ENCODE measurements around the gene RHBDD1. TPM values are rescaled to one million over a fixed set of nuclear protein-coding genes. Genes with fewer than 3 reads are reported as not detected.
A peak's percentile ranks its signal among the peaks of the same experiment; 100 is the strongest.

The RHBDD1 gene
- total and polyA plus RNA-seq, 4 donors: 8.5 to 45.8 (median 16.1) TPM

DNA sequence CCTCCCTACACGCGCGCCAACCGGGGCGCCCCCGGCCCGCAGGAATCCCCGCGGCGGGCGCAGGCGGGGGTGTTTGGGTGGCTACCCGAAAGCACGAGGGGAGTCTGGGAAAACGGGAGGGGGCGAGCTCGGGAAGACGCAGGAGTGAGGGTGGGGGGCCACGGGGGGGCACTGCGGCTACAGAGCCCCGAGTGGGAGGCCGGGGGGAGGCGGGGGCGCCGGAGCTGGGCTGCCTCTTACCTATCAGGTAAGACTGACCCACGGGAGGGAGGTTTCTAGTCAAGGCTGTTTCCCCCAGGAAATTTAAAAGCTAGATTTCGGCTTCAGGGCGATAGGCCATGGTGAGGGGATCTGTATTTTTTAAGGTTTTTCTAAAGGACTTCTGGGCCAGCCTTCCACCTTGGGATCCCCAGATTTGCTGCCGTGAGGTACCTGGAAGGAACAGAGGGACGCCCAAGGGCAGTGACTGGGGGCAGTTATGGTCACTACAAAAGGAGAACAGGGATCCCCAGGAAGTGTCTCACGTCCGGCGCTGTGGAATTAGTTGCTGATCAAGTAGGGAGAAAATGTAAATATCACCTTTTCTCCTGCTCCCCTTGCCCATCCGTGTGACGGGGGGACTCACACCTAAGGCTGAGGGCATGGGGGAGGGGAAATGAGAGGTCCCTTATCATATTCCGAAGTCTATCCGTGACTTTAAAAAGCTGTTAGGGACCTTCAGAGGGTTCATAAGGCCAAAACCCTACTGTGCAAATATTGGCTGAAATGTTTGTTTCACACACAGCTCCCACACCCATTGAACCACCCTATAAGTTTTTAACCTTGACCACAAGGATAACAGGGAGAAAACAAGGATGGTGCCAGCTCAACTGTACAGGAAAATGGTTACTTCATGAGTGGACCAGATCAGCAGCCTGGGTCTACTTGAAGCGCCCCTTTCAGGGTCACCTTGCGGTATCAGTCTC is 35.6 kb upstream of the RHBDD1 start:
- H3K27me3 ChIP-seq (ENCODE audit: control insufficient read depth in 4 of 4, insufficient read depth in 4 of 4, low read length in 3 of 4): no peaks in the 10 kb centered on the region
- peaks cover 2 to 52% (median 34%) of the 10 kb centered on the region in 4 donors for H3K4me1 ChIP-seq (ENCODE audit: control insufficient read depth in 4 of 4, insufficient read depth in 4 of 4, low read length in 3 of 4)
- DNase-seq (ENCODE audit: low spot score): peak; percentile 42

DNA sequence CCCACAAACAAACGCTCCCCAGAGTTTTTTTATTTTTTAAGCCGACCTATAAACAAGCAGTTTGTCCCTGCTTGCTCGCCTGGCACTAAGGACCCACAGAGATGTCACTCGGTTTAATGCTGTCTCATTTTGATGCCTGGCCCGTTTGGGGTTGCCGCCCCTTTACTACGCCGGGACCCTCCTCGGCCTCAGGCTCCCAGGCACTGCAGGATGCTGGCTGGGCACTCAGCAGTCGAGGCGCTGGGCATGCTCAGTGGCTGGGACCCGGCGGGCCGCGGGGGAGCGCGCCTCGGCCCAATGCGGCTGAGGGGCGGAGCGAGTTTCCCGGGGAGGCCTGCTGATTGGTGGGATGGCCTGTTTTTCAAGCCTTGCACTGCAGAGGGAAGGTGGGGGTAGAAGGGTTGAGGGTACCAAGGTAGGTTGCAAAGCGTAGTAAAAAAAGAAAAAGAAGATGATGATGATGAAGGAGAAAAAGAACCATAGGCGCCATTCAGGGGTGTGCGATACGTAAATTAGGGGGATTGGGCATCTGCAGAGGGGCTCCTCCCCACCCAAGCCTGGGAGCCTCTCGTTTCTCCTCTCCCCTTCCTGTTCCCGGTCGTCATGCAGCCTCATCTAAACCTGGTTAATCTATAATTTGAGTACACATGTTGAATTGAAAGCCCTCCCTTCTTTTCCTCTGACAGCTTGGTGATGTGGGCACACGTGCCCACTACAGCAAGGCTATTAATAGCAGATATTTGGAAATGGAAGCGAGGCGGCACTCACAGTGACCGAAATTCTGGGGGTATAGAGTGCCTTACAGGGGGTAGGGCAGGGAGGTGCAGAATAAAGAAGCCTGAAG is 34.7 kb upstream of the RHBDD1 start:
- H3K36me3 ChIP-seq (ENCODE audit: control insufficient read depth in 4 of 4, insufficient read depth in 3 of 4, low read depth in 1 of 4, low read length in 3 of 4): no peaks in the 10 kb centered on the region
- H3K9me3 ChIP-seq (ENCODE audit: control insufficient read depth in 4 of 4, low read length in 3 of 4): no peaks in the 10 kb centered on the region
- H3K9ac ChIP-seq (ENCODE audit: low read depth in 1 of 2, low read length in 2 of 2): peak overlapping the region in 1 of 2 donors; percentile 77
- WGBS: 2% methylated on average over 33 of the region's 33 CpGs
- peak; percentile 86 for DNase-seq (ENCODE audit: low spot score)
- peak overlapping the region; percentile 95 to 99 for H3K27ac ChIP-seq (ENCODE audit: low read depth in 1 of 2, low read length in 2 of 2)
- H3K4me3 ChIP-seq (ENCODE audit: low read depth in 1 of 3, low read length in 3 of 3): peak overlapping the region; percentile 27 to 91 (median 72)
- H3K27me3 ChIP-seq (ENCODE audit: control insufficient read depth in 4 of 4, insufficient read depth in 4 of 4, low read length in 3 of 4): no peaks in the 10 kb centered on the region
- H3K4me1 ChIP-seq (ENCODE audit: control insufficient read depth in 4 of 4, insufficient read depth in 4 of 4, low read length in 3 of 4): peaks cover 2 to 43% (median 28%) of the 10 kb centered on the region in 4 donors
- TF ChIP-seq MAX (IDR thresholded peaks at IDR 0.05) (peak; percentile 65), NR2F2 (IDR thresholded peaks at IDR 0.05) (no peak), SP1 (IDR thresholded peaks at IDR 0.05) (peak; percentile 72), HNF4A (conservative IDR thresholded peaks at IDR 0.05) (peak in 1 of 2 donors; percentile 50), RAD21 (IDR thresholded peaks at IDR 0.05) (peak; percentile 26 to 28), ZBTB33 (IDR thresholded peaks at IDR 0.05) (peak; percentile 40), GABPA (IDR thresholded peaks at IDR 0.05 in 1 of 2, conservative IDR thresholded peaks at IDR 0.05 in 1 of 2) (peak in 1 of 2 donors; percentile 49), JUND (IDR thresholded peaks at IDR 0.05) (peak; percentile 4 to 15), FOXA1 (IDR thresholded peaks at IDR 0.05) (peak; percentile 58), CTCF (IDR thresholded peaks at IDR 0.05; ENCODE audit: low read depth, low read length, missing input control) (no peak), HNF4G (IDR thresholded peaks at IDR 0.05) (no peak)
- TF ChIP-seq, protein P1, sequence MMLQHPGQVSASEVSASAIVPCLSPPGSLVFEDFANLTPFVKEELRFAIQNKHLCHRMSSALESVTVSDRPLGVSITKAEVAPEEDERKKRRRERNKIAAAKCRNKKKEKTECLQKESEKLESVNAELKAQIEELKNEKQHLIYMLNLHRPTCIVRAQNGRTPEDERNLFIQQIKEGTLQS (IDR thresholded peaks at IDR 0.05): no peak

More for the DNA sequence above, 35.6 kb upstream of the RHBDD1 start:
- peak overlapping the region; percentile 19 to 91 (median 62) for H3K4me3 ChIP-seq (ENCODE audit: low read depth in 1 of 3, low read length in 3 of 3)
- WGBS: 2% methylated on average over 39 of the region's 39 CpGs
- H3K9me3 ChIP-seq (ENCODE audit: control insufficient read depth in 4 of 4, low read length in 3 of 4): no peaks in the 10 kb centered on the region
- H3K36me3 ChIP-seq (ENCODE audit: control insufficient read depth in 4 of 4, insufficient read depth in 3 of 4, low read depth in 1 of 4, low read length in 3 of 4): no peaks in the 10 kb centered on the region
- TF ChIP-seq MAX (IDR thresholded peaks at IDR 0.05) (peak; percentile 45), ZBTB33 (IDR thresholded peaks at IDR 0.05) (peak; percentile 59), FOXA2 (IDR thresholded peaks at IDR 0.05) (peak; percentile 83), GABPA (IDR thresholded peaks at IDR 0.05 in 1 of 2, conservative IDR thresholded peaks at IDR 0.05 in 1 of 2) (no peak), TAF1 (conservative IDR thresholded peaks at IDR 0.05) (no peak), SP1 (IDR thresholded peaks at IDR 0.05) (peak; percentile 87), JUND (IDR thresholded peaks at IDR 0.05) (peak in 1 of 2 donors; percentile 10), HNF4G (IDR thresholded peaks at IDR 0.05) (peak; percentile 62), HNF4A (conservative IDR thresholded peaks at IDR 0.05) (peak; percentile 87 to 88), YY1 (IDR thresholded peaks at IDR 0.05) (peak; percentile 20), RXRA (IDR thresholded peaks at IDR 0.05) (peak; percentile 85 to 89)
- H3K27ac ChIP-seq (ENCODE audit: low read depth in 1 of 2, low read length in 2 of 2): peak overlapping the region; percentile 95 to 99
- H3K9ac ChIP-seq (ENCODE audit: low read depth in 1 of 2, low read length in 2 of 2): peak overlapping the region; percentile 90 to 92

Measured in liver (tissue), 9 donors.